ENCODE data around the gene SNRPA. TPM values are rescaled to one million over a fixed set of nuclear protein-coding genes. Genes with fewer than 3 reads are reported as not detected.

The SNRPA gene
- total and polyA plus RNA-seq, 8 donors: 4.9 to 258 (median 58.8) TPM

DNA sequence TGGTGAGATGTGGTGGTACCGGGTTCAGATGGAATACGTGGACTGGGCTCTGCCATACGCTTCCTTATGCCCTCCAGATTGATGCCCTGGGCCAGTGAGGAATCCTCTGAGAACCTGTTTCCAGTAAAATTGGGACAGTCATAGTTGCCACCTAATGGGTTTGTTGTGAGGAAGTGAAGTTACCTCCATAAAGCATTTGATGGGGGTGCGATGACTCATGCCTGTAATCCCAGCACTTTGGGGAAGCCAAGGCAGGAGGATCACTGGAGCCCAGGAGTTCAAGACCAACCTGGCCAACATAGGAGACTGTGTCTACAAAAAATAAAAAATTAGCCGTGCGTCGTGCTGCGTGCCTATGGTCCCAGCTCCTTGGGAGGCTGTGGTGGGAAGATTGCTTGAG, 4.8 kb downstream of the SNRPA start:
- H3K36me3 ChIP-seq: peaks cover 40 to 58% (median 55%) of the 10 kb centered on the region in 4 donors
- 95 to 97% (median 96%) methylated on average over 7 to 8 of the region's 8 CpGs for WGBS, 5 donors
- H3K4me3 ChIP-seq: peak overlapping the region in 1 of 4 donors; percentile 38
- no peak for TF ChIP-seq CTCF (IDR thresholded peaks at IDR 0.05)
- TF ChIP-seq EP300 (IDR thresholded peaks at IDR 0.05): no peak
- no peak for TF ChIP-seq POLR2A (IDR thresholded peaks at IDR 0.05)
- no peak for TF ChIP-seq POLR2AphosphoS5 (IDR thresholded peaks at IDR 0.05)
- intact Hi-C loops (cut with DNase I; ENCODE audit: low total_unique reads): no loop called here
- peaks cover 29 to 58% (median 55%) of the 10 kb centered on the region in 4 donors for H3K4me1 ChIP-seq
- peak overlapping the region in 1 of 5 donors; percentile 26 for H3K27ac ChIP-seq
- no peaks in the 10 kb centered on the region for H3K27me3 ChIP-seq
- H3K9me3 ChIP-seq: no peaks in the 10 kb centered on the region
- DNase-seq: no peak

- peaks cover 29 to 58% (median 53%) of the 10 kb centered on the region in 4 donors for H3K4me1 ChIP-seq
- H3K9me3 ChIP-seq: no peaks in the 10 kb centered on the region
- peaks cover 47 to 66% (median 64%) of the 10 kb centered on the region in 4 donors for H3K36me3 ChIP-seq
- peak overlapping the region in 1 of 4 donors; percentile 38 for H3K4me3 ChIP-seq
- no peaks in the 10 kb centered on the region for H3K27me3 ChIP-seq
- WGBS, 5 donors: 70 to 85% (median 74%) methylated on average over 10 to 11 of the region's 11 CpGs
- intact Hi-C loops (cut with DNase I; ENCODE audit: low total_unique reads): no loop called here
- TF ChIP-seq CTCF (IDR thresholded peaks at IDR 0.05) (no peak), EP300 (IDR thresholded peaks at IDR 0.05) (no peak), POLR2AphosphoS5 (IDR thresholded peaks at IDR 0.05) (no peak), POLR2A (IDR thresholded peaks at IDR 0.05) (no peak)
- peak overlapping the region in 2 of 5 donors; percentile 17 to 26 for H3K27ac ChIP-seq
- no peak for DNase-seq
Measured at GRCh38 chr19:40756502-40757110, 5.6 kb downstream of the SNRPA start.

DNA sequence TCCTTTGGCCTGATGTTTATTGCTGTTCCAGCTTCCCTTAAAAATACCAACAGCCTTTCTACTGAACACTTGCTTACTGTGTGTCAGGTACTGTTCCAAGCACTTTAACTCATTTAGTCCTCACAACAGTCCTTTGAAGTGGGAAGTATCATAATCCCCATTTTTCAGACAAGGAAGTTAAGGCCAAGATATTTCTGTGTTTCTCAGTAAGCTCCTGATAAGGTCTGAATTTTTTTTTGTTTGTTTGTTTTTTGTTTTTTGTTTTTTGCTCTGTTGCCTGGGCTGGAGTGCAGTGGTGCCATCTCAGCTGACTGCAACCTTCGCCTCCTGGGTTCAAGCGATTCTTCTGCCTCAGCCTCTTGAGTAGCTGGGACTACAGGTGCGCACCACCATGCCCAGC, 7.5 kb downstream of the SNRPA start:
- 93 to 100% (median 96%) methylated on average over 3 of the region's 3 CpGs for WGBS, 5 donors
- intact Hi-C loops (cut with DNase I; ENCODE audit: low total_unique reads): no loop called here
- peaks cover 66 to 85% (median 82%) of the 10 kb centered on the region in 4 donors for H3K36me3 ChIP-seq
- TF ChIP-seq POLR2AphosphoS5 (IDR thresholded peaks at IDR 0.05) (no peak), POLR2A (IDR thresholded peaks at IDR 0.05) (no peak), EP300 (IDR thresholded peaks at IDR 0.05) (no peak), CTCF (IDR thresholded peaks at IDR 0.05) (no peak)
- no peaks in the 10 kb centered on the region for H3K9me3 ChIP-seq
- no peak for DNase-seq
- H3K27me3 ChIP-seq: no peaks in the 10 kb centered on the region
- no peak overlapping the region for H3K4me3 ChIP-seq
- peaks cover 29 to 40% (median 37%) of the 10 kb centered on the region in 4 donors for H3K4me1 ChIP-seq
- H3K27ac ChIP-seq: no peak overlapping the region

DNA sequence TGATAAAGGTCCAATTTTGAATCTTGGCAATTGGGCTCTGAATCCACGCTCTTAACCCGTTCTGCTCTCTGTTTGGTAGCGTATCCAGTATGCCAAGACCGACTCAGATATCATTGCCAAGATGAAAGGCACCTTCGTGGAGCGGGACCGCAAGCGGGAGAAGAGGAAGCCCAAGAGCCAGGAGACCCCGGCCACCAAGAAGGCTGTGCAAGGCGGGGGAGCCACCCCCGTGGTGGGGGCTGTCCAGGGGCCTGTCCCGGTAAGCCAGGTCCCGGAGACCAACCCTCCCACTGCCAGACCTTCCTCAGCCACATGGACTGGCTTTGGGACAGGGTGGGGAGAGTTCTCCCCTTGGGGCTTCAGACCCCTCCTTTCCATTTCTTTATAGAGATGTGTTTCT, 8.3 kb downstream of the SNRPA start:
- peaks cover 21 to 31% (median 28%) of the 10 kb centered on the region in 4 donors for H3K4me1 ChIP-seq
- H3K9me3 ChIP-seq: no peaks in the 10 kb centered on the region
- no peaks in the 10 kb centered on the region for H3K27me3 ChIP-seq
- peaks cover 74 to 94% (median 90%) of the 10 kb centered on the region in 4 donors for H3K36me3 ChIP-seq
- intact Hi-C loops (cut with DNase I; ENCODE audit: low total_unique reads): no loop called here
- TF ChIP-seq CTCF (IDR thresholded peaks at IDR 0.05) (no peak), EP300 (IDR thresholded peaks at IDR 0.05) (no peak), POLR2AphosphoS5 (IDR thresholded peaks at IDR 0.05) (no peak), POLR2A (IDR thresholded peaks at IDR 0.05) (no peak)
- 91 to 94% (median 93%) methylated on average over 11 to 13 of the region's 13 CpGs for WGBS, 5 donors
- H3K27ac ChIP-seq: no peak overlapping the region
- H3K4me3 ChIP-seq: no peak overlapping the region
- DNase-seq: no peak
